ENCODE data around the gene TRAPPC8. TPM values are rescaled to one million over a fixed set of nuclear protein-coding genes. Genes with fewer than 3 reads are reported as not detected.
"Not testable (repeated sequence)": the region's sequence is repeated elsewhere in the genome, so short reads cannot be mapped to it uniquely, and the experiment has no call there.

TRAPPC8 gene
- total RNA-seq, 1 experiment from 2014 or later = 19.8 TPM

DNA sequence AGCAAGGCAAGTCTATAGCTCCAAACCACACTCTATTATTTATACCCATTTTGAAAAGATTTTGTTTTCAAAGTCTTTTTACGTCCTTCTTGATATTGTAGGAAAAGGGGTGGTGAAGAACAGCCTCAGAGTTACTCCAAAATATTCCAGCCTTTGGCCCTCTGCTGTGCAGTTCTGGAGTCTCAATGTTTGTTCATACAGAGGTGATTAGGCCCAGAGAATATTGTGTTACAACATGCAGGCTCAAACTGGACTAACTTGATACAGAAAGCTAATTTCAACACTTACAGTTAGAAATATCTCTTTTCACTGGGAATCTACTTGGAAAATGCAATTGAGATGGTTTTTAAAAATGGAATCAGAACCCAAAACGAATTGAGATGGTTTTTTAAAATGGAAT is 141.8 kb downstream of the TRAPPC8 start:
- Mint-ChIP-seq H3K36me3 (ENCODE audit: insufficient read depth, unreplicated experiment) (no peaks in the 10 kb centered on the region), H3K4me3 (ENCODE audit: unreplicated experiment) (no peak overlapping the region), H3K9me3 (ENCODE audit: unreplicated experiment) (no peaks in the 10 kb centered on the region), H3K4me1 (ENCODE audit: low read depth, unreplicated experiment) (no peaks in the 10 kb centered on the region), H3K27me3 (ENCODE audit: insufficient read depth, unreplicated experiment) (no peaks in the 10 kb centered on the region), H3K27ac (ENCODE audit: unreplicated experiment) (no peak overlapping the region)
- CTCF ChIA-PET = no interaction called here
- POLR2A ChIA-PET = no interaction called here
- H3K27me3 ChIP-seq (replicated peaks; ENCODE audit: control insufficient read depth, insufficient read depth, low read length) = no peaks in the 10 kb centered on the region
- no peak overlapping the region for H3K4me3 ChIP-seq (ENCODE audit: low read depth, low read length)
- TF ChIP-seq, protein P1, sequence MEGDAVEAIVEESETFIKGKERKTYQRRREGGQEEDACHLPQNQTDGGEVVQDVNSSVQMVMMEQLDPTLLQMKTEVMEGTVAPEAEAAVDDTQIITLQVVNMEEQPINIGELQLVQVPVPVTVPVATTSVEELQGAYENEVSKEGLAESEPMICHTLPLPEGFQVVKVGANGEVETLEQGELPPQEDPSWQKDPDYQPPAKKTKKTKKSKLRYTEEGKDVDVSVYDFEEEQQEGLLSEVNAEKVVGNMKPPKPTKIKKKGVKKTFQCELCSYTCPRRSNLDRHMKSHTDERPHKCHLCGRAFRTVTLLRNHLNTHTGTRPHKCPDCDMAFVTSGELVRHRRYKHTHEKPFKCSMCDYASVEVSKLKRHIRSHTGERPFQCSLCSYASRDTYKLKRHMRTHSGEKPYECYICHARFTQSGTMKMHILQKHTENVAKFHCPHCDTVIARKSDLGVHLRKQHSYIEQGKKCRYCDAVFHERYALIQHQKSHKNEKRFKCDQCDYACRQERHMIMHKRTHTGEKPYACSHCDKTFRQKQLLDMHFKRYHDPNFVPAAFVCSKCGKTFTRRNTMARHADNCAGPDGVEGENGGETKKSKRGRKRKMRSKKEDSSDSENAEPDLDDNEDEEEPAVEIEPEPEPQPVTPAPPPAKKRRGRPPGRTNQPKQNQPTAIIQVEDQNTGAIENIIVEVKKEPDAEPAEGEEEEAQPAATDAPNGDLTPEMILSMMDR (IDR thresholded peaks at IDR 0.05; ENCODE audit: insufficient read depth in 1 of 2, low read depth in 1 of 2, low read length in 1 of 2, severe bottlenecking in 1 of 2, unreplicated experiment in 1 of 2) = no peak
- DNase-seq = no peak
- H3K9me3 ChIP-seq = no peaks in the 10 kb centered on the region
- intact Hi-C loops (cut with micrococcal nuclease; ENCODE audit: unreplicated experiment) = no loop called here
- BruUV-seq (replicated peaks) = no TSS peak
- H3K36me3 ChIP-seq (ENCODE audit: control insufficient read depth, insufficient read depth, low read length) = no peaks in the 10 kb centered on the region
- no peaks in the 10 kb centered on the region for H3K4me1 ChIP-seq

DNA sequence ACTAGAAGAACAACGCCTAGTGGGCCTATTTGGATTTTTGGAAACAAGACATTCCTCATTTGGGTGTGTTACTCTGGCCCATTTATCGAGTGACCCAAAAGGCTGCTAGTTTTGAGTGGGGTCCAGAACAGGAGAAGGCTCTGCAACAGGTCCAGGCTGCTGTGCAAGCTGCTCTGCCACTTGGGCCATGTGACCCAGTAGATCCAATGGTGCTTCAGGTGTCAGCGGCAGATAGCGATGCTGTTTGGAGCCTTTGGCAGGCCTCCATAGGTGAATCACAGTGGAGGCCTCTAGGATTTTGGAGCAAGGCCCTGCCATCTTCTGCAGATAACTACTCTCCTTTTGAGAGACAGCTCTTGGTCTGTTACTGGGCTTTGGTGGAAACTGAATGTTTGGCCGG is 143.7 kb downstream of the TRAPPC8 start:
- H3K27me3 ChIP-seq (replicated peaks; ENCODE audit: control insufficient read depth, insufficient read depth, low read length); H3K9me3 ChIP-seq; H3K36me3 ChIP-seq (ENCODE audit: control insufficient read depth, insufficient read depth, low read length); H3K4me1 ChIP-seq; BruUV-seq (replicated peaks); H3K36me3 Mint-ChIP-seq (ENCODE audit: insufficient read depth, unreplicated experiment); POLR2A ChIA-PET; H3K27me3 Mint-ChIP-seq (ENCODE audit: insufficient read depth, unreplicated experiment); H3K4me3 ChIP-seq (ENCODE audit: low read depth, low read length); DNase-seq; H3K4me1 Mint-ChIP-seq (ENCODE audit: low read depth, unreplicated experiment); H3K4me3 Mint-ChIP-seq (ENCODE audit: unreplicated experiment); H3K27ac Mint-ChIP-seq (ENCODE audit: unreplicated experiment); H3K9me3 Mint-ChIP-seq (ENCODE audit: unreplicated experiment); intact Hi-C loops (cut with micrococcal nuclease; ENCODE audit: unreplicated experiment); CTCF ChIA-PET: not testable (repeated sequence)

DNA sequence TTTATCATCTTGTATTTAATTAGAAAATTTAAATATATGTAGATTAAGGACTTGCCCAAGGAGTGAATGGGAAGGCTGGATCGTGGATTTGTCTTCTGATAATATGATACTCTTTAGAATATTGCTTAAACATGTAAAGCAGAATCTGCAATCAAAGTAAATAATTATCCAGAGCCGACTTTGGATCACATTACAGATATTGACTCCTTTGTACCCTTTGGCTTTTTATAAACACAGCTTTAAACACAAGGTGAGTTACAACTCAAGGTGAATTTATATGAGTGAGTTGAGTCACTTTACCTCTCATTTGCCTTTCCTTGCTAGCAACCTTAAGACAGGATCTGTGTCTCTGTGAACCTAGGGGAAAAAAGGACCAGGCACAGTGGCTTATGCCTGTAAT is 144.5 kb downstream of the TRAPPC8 start:
- Mint-ChIP-seq H3K4me3 (ENCODE audit: unreplicated experiment) (no peak overlapping the region), H3K36me3 (ENCODE audit: insufficient read depth, unreplicated experiment) (no peaks in the 10 kb centered on the region), H3K4me1 (ENCODE audit: low read depth, unreplicated experiment) (no peaks in the 10 kb centered on the region), H3K27me3 (ENCODE audit: insufficient read depth, unreplicated experiment) (no peaks in the 10 kb centered on the region), H3K27ac (ENCODE audit: unreplicated experiment) (no peak overlapping the region), H3K9me3 (ENCODE audit: unreplicated experiment) (no peaks in the 10 kb centered on the region)
- BruUV-seq (replicated peaks) = no TSS peak
- no peaks in the 10 kb centered on the region for H3K27me3 ChIP-seq (replicated peaks; ENCODE audit: control insufficient read depth, insufficient read depth, low read length)
- CTCF ChIA-PET = no interaction called here
- no peak for DNase-seq
- H3K36me3 ChIP-seq (ENCODE audit: control insufficient read depth, insufficient read depth, low read length) = no peaks in the 10 kb centered on the region
- TF ChIP-seq, protein P1 (IDR thresholded peaks at IDR 0.05; ENCODE audit: insufficient read depth in 1 of 2, low read depth in 1 of 2, low read length in 1 of 2, severe bottlenecking in 1 of 2, unreplicated experiment in 1 of 2) = no peak
- intact Hi-C loops (cut with micrococcal nuclease; ENCODE audit: unreplicated experiment) = no loop called here
- no peaks in the 10 kb centered on the region for H3K9me3 ChIP-seq
- H3K4me1 ChIP-seq = no peaks in the 10 kb centered on the region
- H3K4me3 ChIP-seq (ENCODE audit: low read depth, low read length) = no peak overlapping the region
- POLR2A ChIA-PET = no interaction called here

DNA sequence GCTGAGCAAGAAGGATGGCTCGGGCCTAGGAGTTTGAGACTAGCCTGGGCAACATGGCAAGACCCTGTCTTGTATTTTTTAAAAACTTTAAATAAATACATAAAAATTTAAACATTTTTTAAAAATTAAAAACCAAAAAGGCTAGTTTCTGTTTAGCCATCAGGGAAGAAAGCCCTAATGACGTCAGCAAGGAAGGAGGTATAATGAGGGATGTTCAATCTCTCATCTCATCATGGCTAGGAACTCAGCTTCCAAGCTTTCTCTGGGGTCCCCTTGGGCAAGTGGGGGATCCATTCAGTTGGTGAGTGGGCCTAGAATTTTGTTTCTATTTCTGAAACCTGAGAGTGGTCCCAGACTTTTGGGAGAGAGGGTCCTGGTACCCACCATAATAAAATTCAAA is 147.2 kb downstream of the TRAPPC8 start:
- POLR2A ChIA-PET = no interaction called here
- H3K4me3 ChIP-seq (ENCODE audit: low read depth, low read length) = no peak overlapping the region
- no peaks in the 10 kb centered on the region for H3K4me1 ChIP-seq
- no TSS peak for BruUV-seq (replicated peaks)
- Mint-ChIP-seq H3K4me1 (ENCODE audit: low read depth, unreplicated experiment) (peaks cover 8% of the 10 kb centered on the region), H3K27me3 (ENCODE audit: insufficient read depth, unreplicated experiment) (no peaks in the 10 kb centered on the region), H3K9me3 (ENCODE audit: unreplicated experiment) (no peaks in the 10 kb centered on the region), H3K4me3 (ENCODE audit: unreplicated experiment) (no peak overlapping the region), H3K27ac (ENCODE audit: unreplicated experiment) (no peak overlapping the region), H3K36me3 (ENCODE audit: insufficient read depth, unreplicated experiment) (no peaks in the 10 kb centered on the region)
- intact Hi-C loops (cut with micrococcal nuclease; ENCODE audit: unreplicated experiment) = no loop called here
- no peaks in the 10 kb centered on the region for H3K27me3 ChIP-seq (replicated peaks; ENCODE audit: control insufficient read depth, insufficient read depth, low read length)
- CTCF ChIA-PET = no interaction called here
- no peaks in the 10 kb centered on the region for H3K9me3 ChIP-seq
- H3K36me3 ChIP-seq (ENCODE audit: control insufficient read depth, insufficient read depth, low read length) = no peaks in the 10 kb centered on the region
- TF ChIP-seq, protein P1 (IDR thresholded peaks at IDR 0.05; ENCODE audit: insufficient read depth in 1 of 2, low read depth in 1 of 2, low read length in 1 of 2, severe bottlenecking in 1 of 2, unreplicated experiment in 1 of 2) = no peak
- no peak for DNase-seq
